PC-9 (cell line): ENCODE results near the gene LRRC59. TPM values are rescaled to one million over a fixed set of nuclear protein-coding genes. Genes with fewer than 3 reads are reported as not detected.

Experiments used
- BruUV-seq: library from RNA; stranded (reverse); fragments of 400-500 nt; replicated peaks from 2 replicates; lab custom pipeline; 2021; lab: Mats Ljungman, UMichigan
- CTCF ChIA-PET: fragments of 300-600 bp; sonication (Branson Sonifier 250); formaldehyde crosslinking; loops from one replicate; lab custom pipeline; 2022; ENCODE audit warnings: antibody characterized with exemption; lab: Charles Lee
- POLR2A ChIA-PET: fragments of 300-600 bp; sonication (Branson Sonifier 250); formaldehyde crosslinking; loops from one replicate; lab custom pipeline; 2022; ENCODE audit warnings: antibody characterized with exemption; ENCODE audit not compliant: unreplicated experiment; lab: Charles Lee
- DNase-seq, 2 experiments: peaks; one replicate each; pipeline versions ENCODE4 v3.0.0 to v3.0.0-alpha.2; 2015 to 2022; ENCODE audit warnings: mixed read lengths in 1 of 2
- H2AFZ ChIP-seq: fragments of 200-600 bp; sonication (generic); 2 replicates; pipeline ENCODE4 v1.8.1; 2017; ENCODE audit warnings: antibody characterized with exemption
- H3F3A ChIP-seq: fragments of 200-600 bp; sonication (generic); 2 replicates; pipeline ENCODE4 v1.8.1; 2017; ENCODE audit warnings: antibody characterized with exemption, mild to moderate bottlenecking, low read depth; ENCODE audit not compliant: insufficient read depth
- H3K27ac ChIP-seq: fragments of 200-600 bp; sonication (generic); 2 replicates; pipeline ENCODE4 v1.6.1; 2016; ENCODE audit warnings: mixed run types
- H3K27me3 ChIP-seq: fragments of 200-600 bp; sonication (generic); 2 replicates; pipeline ENCODE4 v1.6.1; 2016; ENCODE audit warnings: low read depth, mixed run types; ENCODE audit not compliant: insufficient read depth
- H3K36me3 ChIP-seq: fragments of 200-600 bp; sonication (generic); 2 replicates; pipeline ENCODE4 v1.6.1; 2016; ENCODE audit warnings: low read depth, mixed run types
- H3K4me1 ChIP-seq: fragments of 200-600 bp; sonication (generic); replicated peaks from 2 replicates; pipeline ENCODE4 v1.6.1; 2016; ENCODE audit warnings: mixed run types; ENCODE audit not compliant: insufficient read depth
- H3K4me2 ChIP-seq: fragments of 200-600 bp; sonication (generic); 2 replicates; pipeline ENCODE4 v1.6.1; 2017; ENCODE audit warnings: mixed run types
- H3K4me3 ChIP-seq: fragments of 200-600 bp; sonication (generic); 2 replicates; pipeline ENCODE4 v1.6.1; 2016; ENCODE audit warnings: mixed run types
- H3K79me2 ChIP-seq: fragments of 200-600 bp; sonication (generic); 2 replicates; pipeline ENCODE4 v1.6.1; 2017; ENCODE audit warnings: low read depth, mixed run types
- H3K9me2 ChIP-seq: fragments of 200-600 bp; sonication (generic); 2 replicates; pipeline ENCODE4 v1.8.1; 2017; ENCODE audit warnings: mild to moderate bottlenecking; ENCODE audit not compliant: insufficient read depth
- H3K9me3 ChIP-seq: fragments of 200-600 bp; sonication (generic); 2 replicates; pipeline ENCODE4 v1.8.1; 2016; ENCODE audit warnings: low read depth; ENCODE audit not compliant: insufficient read depth
- H4K20me1 ChIP-seq: fragments of 200-600 bp; sonication (generic); 2 replicates; pipeline ENCODE4 v1.8.1; 2017; ENCODE audit not compliant: insufficient read depth
- CTCF ChIP-seq: fragments of 200-600 bp; sonication (generic); conservative IDR thresholded peaks from 2 replicates; pipeline ENCODE4 v1.6.1; 2017; ENCODE audit warnings: mixed run types, antibody characterized with exemption, mild to moderate bottlenecking, moderate library complexity
- EZH2 ChIP-seq: fragments of 200-600 bp; sonication (generic); IDR thresholded peaks from 2 replicates; pipeline ENCODE4 v1.8.0; 2017; ENCODE audit warnings: antibody characterized with exemption, low read depth
- intact Hi-C: fragments of 100-400 bp; cut with micrococcal nuclease; formaldehyde crosslinking; loops from one replicate; pipeline ENCODE4 v1.10.0; 2022; ENCODE audit not compliant: unreplicated experiment
- total RNA-seq: library from RNA; stranded (reverse); gene quantifications from 2 replicates; pipeline ENCODE4 v1.2.3, GENCODE V29; 2021

Gene LRRC59
- total RNA-seq, 1 experiment from 2014 or later: 102 TPM

- BruUV-seq: no TSS peak
- no peak for DNase-seq
- Histone ChIP-seq H3K9me3 (no peaks in the 10 kb centered on the region), H3K79me2 (no peaks in the 10 kb centered on the region), H3F3A (peaks cover 10% of the 10 kb centered on the region; the same call in 1 of the 2 replicates), H3K4me3 (no peak overlapping the region), H3K4me2 (no peak overlapping the region), H3K27ac (no peak overlapping the region), H3K36me3 (peaks cover 23% of the 10 kb centered on the region), H3K9me2 (no peaks in the 10 kb centered on the region), H2AFZ (no peak overlapping the region), H4K20me1 (peaks cover 5% of the 10 kb centered on the region; the same call in 1 of the 2 replicates), H3K4me1 (no peaks in the 10 kb centered on the region), H3K27me3 (no peaks in the 10 kb centered on the region)
- no peak for TF ChIP-seq CTCF
- TF ChIP-seq EZH2: no peak
- CTCF ChIA-PET: no interaction called here
- intact Hi-C loops: no loop called here
- POLR2A ChIA-PET: no interaction called here
These were observed 32.2 kb downstream of the LRRC59 start for GRCh38 chr17:50365165-50365564.

- Histone ChIP-seq H3K4me3 (no peak overlapping the region), H3K9me3 (no peaks in the 10 kb centered on the region), H3K4me2 (no peak overlapping the region), H3K27ac (no peak overlapping the region), H3K9me2 (no peaks in the 10 kb centered on the region), H3K4me1 (no peaks in the 10 kb centered on the region), H3K36me3 (peaks cover 22% of the 10 kb centered on the region), H3F3A (peaks cover 10% of the 10 kb centered on the region; the same call in 1 of the 2 replicates), H3K79me2 (no peaks in the 10 kb centered on the region), H2AFZ (no peak overlapping the region), H4K20me1 (peaks cover 5% of the 10 kb centered on the region; the same call in 1 of the 2 replicates), H3K27me3 (no peaks in the 10 kb centered on the region)
- intact Hi-C loops: loop anchor here (5.0 kb wide), 1 partner anchor 162 kb away; the partner anchor contains the start of gene COL1A1
- no peak for DNase-seq
- TF ChIP-seq EZH2: no peak
- no peak for TF ChIP-seq CTCF
- no TSS peak for BruUV-seq
- CTCF ChIA-PET: no interaction called here
- POLR2A ChIA-PET: no interaction called here
These were observed 32.6 kb downstream of the LRRC59 start for GRCh38 chr17:50364715-50365114.

GRCh38 chr17:50364061-50364458 is 33.3 kb downstream of the LRRC59 start:
- no peaks in the 10 kb centered on the region for H3K4me1 ChIP-seq
- no peaks in the 10 kb centered on the region for H3K27me3 ChIP-seq
- H3K27ac ChIP-seq: no peak overlapping the region
- H3K9me2 ChIP-seq: no peaks in the 10 kb centered on the region
- POLR2A ChIA-PET: no interaction called here
- CTCF ChIA-PET: no interaction called here
- H3K9me3 ChIP-seq: no peaks in the 10 kb centered on the region
- intact Hi-C loops: loop anchor here (5.0 kb wide), 1 partner anchor 162 kb away; the partner anchor contains the start of gene COL1A1
- H3K4me3 ChIP-seq: no peak overlapping the region
- DNase-seq: no peak
- TF ChIP-seq CTCF (no peak), EZH2 (no peak)
- H2AFZ ChIP-seq: no peak overlapping the region
- no peaks in the 10 kb centered on the region for H3K79me2 ChIP-seq
- no TSS peak for BruUV-seq
- peaks cover 15% of the 10 kb centered on the region for H3K36me3 ChIP-seq
- peaks cover 5% of the 10 kb centered on the region; the same call in 1 of the 2 replicates for H4K20me1 ChIP-seq
- H3K4me2 ChIP-seq: no peak overlapping the region
- peaks cover 10% of the 10 kb centered on the region; the same call in 1 of the 2 replicates for H3F3A ChIP-seq
